SH-SY5Y (cell line): ENCODE data around the gene NKAPL.

Experiments used
- GATA2 ChIP-seq: IDR thresholded peaks from 2 replicates; pipeline ENCODE4 v1.6.1; 2011; ENCODE audit warnings: mild to moderate bottlenecking, low read depth, low read length
- GATA3 ChIP-seq: IDR thresholded peaks from 2 replicates; pipeline ENCODE4 v1.6.1; 2011; ENCODE audit warnings: low read depth, mild to moderate bottlenecking, low read length, moderate library complexity

- no peak for TF ChIP-seq GATA2
- TF ChIP-seq GATA3: no peak
These were observed 49.2 kb upstream of the NKAPL start for GRCh38 chr6:28209753-28210535.
